ENCODE data around the gene FRY. TPM values are rescaled to one million over a fixed set of nuclear protein-coding genes. Genes with fewer than 3 reads are reported as not detected.

Gene FRY
- total and polyA plus RNA-seq, 9 of the 15 experiments (the other 6 are each of a cell fraction or from before 2014, with no cell fraction given) = 0.03 to 0.31 (median 0.11) TPM; not detected in 3

- Histone ChIP-seq H3K36me3 (ENCODE audit: control insufficient read depth, insufficient read depth, low read length) (no peaks in the 10 kb centered on the region), H2AFZ (ENCODE audit: low read depth, low read length) (no peak overlapping the region), H3K4me2 (ENCODE audit: insufficient read depth, low read length) (no peak overlapping the region), H4K20me1 (replicated peaks; ENCODE audit: control insufficient read depth, insufficient read depth, low read length) (no peaks in the 10 kb centered on the region), H3K4me1 (replicated peaks in 1 of 2; ENCODE audit: control insufficient read depth in 2 of 2, insufficient read depth in 2 of 2, low read length in 2 of 2) (no peaks in the 10 kb centered on the region), H3K27me3 (ENCODE audit: control insufficient read depth in 2 of 2, insufficient read depth in 2 of 2, low read length in 2 of 2) (peaks cover 0 to 4% of the 10 kb centered on the region in 2 experiments; a peak in 1 of 5 replicates), H3K9ac (ENCODE audit: insufficient read depth in 1 of 2, low read depth in 2 of 2, low read length in 2 of 2) (no peak overlapping the region), H3K27ac (ENCODE audit: extremely low read depth, low read depth, low read length) (no peak overlapping the region), H3K9me1 (ENCODE audit: control insufficient read depth, insufficient read depth, low read length) (no peaks in the 10 kb centered on the region), H3K79me2 (ENCODE audit: control insufficient read depth, insufficient read depth, low read length) (no peaks in the 10 kb centered on the region), H3K9me3 (replicated peaks; ENCODE audit: control insufficient read depth, insufficient read depth, low read depth, low read length) (no peaks in the 10 kb centered on the region), H3K4me3 (no peak overlapping the region)
- no TSS peak for BruUV-seq (replicated peaks)
- in situ Hi-C loops (cut with MboI) = no loop called here
- ATAC-seq = peak; percentile 59; the same call in 2 of the 3 replicates
- POLR2A ChIA-PET = no interaction called here
- no peak for TF ChIP-seq ELF4 (CRISPR knock-in tag; IDR thresholded peaks at IDR 0.05)
- peak; percentile 41; the same call in 1 of the 2 replicates for TF ChIP-seq CTBP1 (IDR thresholded peaks at IDR 0.05; ENCODE audit: borderline replicate concordance)
- peak in 1 of 4 experiments; percentile 6 for DNase-seq (ENCODE audit: extremely low read depth in 1 of 4, low spot score in 3 of 4)
- intact Hi-C loops (cut with micrococcal nuclease) = no loop called here
- FAIRE-seq = no peak
- WGBS (ENCODE audit: insufficient coverage, low coverage, missing lambda C conversion rate) = 0% methylated on average over 4 of the region's 5 CpGs
- CTCF ChIA-PET (ENCODE audit: low intra/inter-chr PET ratio) = no interaction called here
Observed at GRCh38 chr13:32228330-32229041, 196.9 kb downstream of the FRY start.

GRCh38 chr13:32229443-32229842 lies 197.9 kb downstream of the FRY start:
- Histone ChIP-seq H3K9me3 (replicated peaks; ENCODE audit: control insufficient read depth, insufficient read depth, low read depth, low read length) (no peaks in the 10 kb centered on the region), H3K9ac (ENCODE audit: insufficient read depth in 1 of 2, low read depth in 2 of 2, low read length in 2 of 2) (no peak overlapping the region), H3K9me1 (ENCODE audit: control insufficient read depth, insufficient read depth, low read length) (no peaks in the 10 kb centered on the region), H3K36me3 (ENCODE audit: control insufficient read depth, insufficient read depth, low read length) (no peaks in the 10 kb centered on the region), H3K4me1 (replicated peaks in 1 of 2; ENCODE audit: control insufficient read depth in 2 of 2, insufficient read depth in 2 of 2, low read length in 2 of 2) (no peaks in the 10 kb centered on the region), H3K79me2 (ENCODE audit: control insufficient read depth, insufficient read depth, low read length) (no peaks in the 10 kb centered on the region), H3K27me3 (ENCODE audit: control insufficient read depth in 2 of 2, insufficient read depth in 2 of 2, low read length in 2 of 2) (peaks cover 0 to 4% of the 10 kb centered on the region in 2 experiments; a peak in 1 of 5 replicates), H4K20me1 (replicated peaks; ENCODE audit: control insufficient read depth, insufficient read depth, low read length) (no peaks in the 10 kb centered on the region), H2AFZ (ENCODE audit: low read depth, low read length) (no peak overlapping the region), H3K27ac (ENCODE audit: extremely low read depth, low read depth, low read length) (no peak overlapping the region), H3K4me2 (ENCODE audit: insufficient read depth, low read length) (no peak overlapping the region), H3K4me3 (no peak overlapping the region)
- DNase-seq (ENCODE audit: extremely low read depth in 1 of 4, low spot score in 3 of 4) = no peak
- WGBS (ENCODE audit: insufficient coverage, low coverage, missing lambda C conversion rate) = 0% methylated on average over 3 of the region's 3 CpGs
- in situ Hi-C loops (cut with MboI) (no loop called here), intact Hi-C loops (cut with micrococcal nuclease) (no loop called here)
- no TSS peak for BruUV-seq (replicated peaks)
- POLR2A ChIA-PET = no interaction called here
- ATAC-seq = no peak
- no peak for FAIRE-seq
- CTCF ChIA-PET (ENCODE audit: low intra/inter-chr PET ratio) = no interaction called here
- TF ChIP-seq ZNF280B (CRISPR knock-in tag; IDR thresholded peaks at IDR 0.05) (no peak), TFE3 (CRISPR knock-in tag; IDR thresholded peaks at IDR 0.05) (no peak), MITF (IDR thresholded peaks at IDR 0.05) (no peak)

All from K562 (cell line).